Calu3 (cell line): ENCODE results near the gene SLCO6A1. TPM values are rescaled to one million over a fixed set of nuclear protein-coding genes. Genes with fewer than 3 reads are reported as not detected.

Experiments used
- BruUV-seq: library from RNA; stranded (reverse); fragments of 400-500 nt; replicated peaks from 2 replicates; lab custom pipeline; 2021; lab: Mats Ljungman, UMichigan
- CTCF ChIA-PET: fragments of 300-600 bp; sonication (Branson Sonifier 250); formaldehyde crosslinking; loops from one replicate; lab custom pipeline; 2022; ENCODE audit warnings: antibody characterized with exemption; lab: Charles Lee
- DNase-seq: peaks from one replicate; pipeline ENCODE4 v3.0.0; 2022
- H3K27ac Mint-ChIP-seq: one replicate; pipeline ENCODE4 v1.8.0; 2022; ENCODE audit warnings: mixed read lengths; ENCODE audit not compliant: unreplicated experiment
- H3K27me3 Mint-ChIP-seq: one replicate; pipeline ENCODE4 v1.8.0; 2022; ENCODE audit warnings: mixed read lengths; ENCODE audit not compliant: unreplicated experiment
- H3K36me3 Mint-ChIP-seq: one replicate; pipeline ENCODE4 v1.8.0; 2022; ENCODE audit warnings: mild to moderate bottlenecking, moderate library complexity, mixed read lengths; ENCODE audit not compliant: insufficient read depth, unreplicated experiment
- H3K4me1 Mint-ChIP-seq: one replicate; pipeline ENCODE4 v1.8.0; 2022; ENCODE audit warnings: mild to moderate bottlenecking, low read depth, mixed read lengths; ENCODE audit not compliant: unreplicated experiment
- H3K4me3 Mint-ChIP-seq: one replicate; pipeline ENCODE4 v1.8.0; 2022; ENCODE audit warnings: mild to moderate bottlenecking, low read depth, moderate library complexity, mixed read lengths; ENCODE audit not compliant: unreplicated experiment
- H3K9me3 Mint-ChIP-seq: one replicate; pipeline ENCODE4 v1.8.0; 2022; ENCODE audit warnings: low read depth, mixed read lengths; ENCODE audit not compliant: unreplicated experiment
- CTCF ChIP-seq: fragments of 200-600 bp; IDR thresholded peaks from one replicate; pipeline ENCODE4 v1.8.0; 2022; ENCODE audit warnings: antibody characterized with exemption; ENCODE audit not compliant: unreplicated experiment
- intact Hi-C: fragments of 100-400 bp; cut with micrococcal nuclease; formaldehyde crosslinking; loops from one replicate; pipeline ENCODE4 v1.10.0; 2022; ENCODE audit not compliant: unreplicated experiment
- total RNA-seq: library from RNA; stranded (reverse); gene quantifications from 2 replicates; pipeline ENCODE4 v1.2.3, GENCODE V29; 2022

SLCO6A1 gene
- total RNA-seq, 1 experiment from 2014 or later, result not detected

DNA sequence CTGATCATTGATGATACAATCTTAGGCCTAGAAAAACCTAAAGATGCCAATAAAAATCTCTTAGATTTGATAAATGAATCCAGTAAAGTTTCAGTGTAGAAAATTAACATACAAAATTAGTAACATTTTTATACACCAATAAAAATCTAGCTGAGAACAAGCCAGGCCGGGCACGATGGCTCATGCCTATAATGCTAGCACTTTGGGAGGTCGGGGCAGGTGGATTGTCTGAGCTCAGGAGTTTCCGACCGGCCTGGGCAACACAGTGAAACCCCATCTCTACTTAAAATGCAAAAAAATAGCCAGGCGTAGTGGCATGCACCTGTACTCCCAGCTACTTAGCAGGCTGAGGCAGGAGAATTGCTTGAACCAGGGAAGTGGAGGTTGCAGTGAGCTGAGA, 84.4 kb downstream of the SLCO6A1 start:
- Mint-ChIP-seq H3K27ac (no peak overlapping the region), H3K27me3 (no peaks in the 10 kb centered on the region), H3K4me1 (no peaks in the 10 kb centered on the region), H3K9me3 (no peaks in the 10 kb centered on the region), H3K36me3 (no peaks in the 10 kb centered on the region), H3K4me3 (no peak overlapping the region)
- BruUV-seq, result no TSS peak
- CTCF ChIA-PET, result no interaction called here
- no peak for TF ChIP-seq CTCF
- intact Hi-C loops, result no loop called here
- DNase-seq, result no peak

- intact Hi-C loops, result no loop called here
- no TSS peak for BruUV-seq
- TF ChIP-seq CTCF, result no peak
- DNase-seq, result no peak
- no peaks in the 10 kb centered on the region for H3K27me3 Mint-ChIP-seq
- no peaks in the 10 kb centered on the region for H3K36me3 Mint-ChIP-seq
- no peak overlapping the region for H3K4me3 Mint-ChIP-seq
- CTCF ChIA-PET, result no interaction called here
- H3K4me1 Mint-ChIP-seq, result no peaks in the 10 kb centered on the region
- no peak overlapping the region for H3K27ac Mint-ChIP-seq
- H3K9me3 Mint-ChIP-seq, result peaks cover 7% of the 10 kb centered on the region
Measured at GRCh38 chr5:102388235-102388634, 110.6 kb downstream of the SLCO6A1 start.

DNA sequence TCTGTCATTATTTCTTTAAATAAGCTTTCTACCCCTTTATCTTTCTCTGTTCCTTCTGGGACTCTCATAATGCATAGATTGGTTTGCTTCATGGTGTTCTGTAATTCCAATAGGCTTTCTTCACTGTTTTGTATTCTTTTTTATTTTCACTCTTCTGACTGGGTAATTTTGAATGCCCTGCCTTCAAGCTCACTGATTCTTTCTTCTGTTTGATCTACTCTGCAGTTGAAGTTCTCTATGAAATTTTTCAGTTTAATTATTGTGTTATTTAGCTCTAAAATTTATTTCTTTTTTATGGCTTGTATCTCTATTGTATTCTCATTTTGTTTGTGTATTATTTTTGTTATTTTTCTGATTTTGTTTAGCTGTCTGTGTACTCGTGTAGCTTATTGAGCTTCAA, 113.4 kb downstream of the SLCO6A1 start:
- Mint-ChIP-seq H3K4me1 (no peaks in the 10 kb centered on the region), H3K36me3 (no peaks in the 10 kb centered on the region), H3K9me3 (peaks cover 7% of the 10 kb centered on the region), H3K4me3 (no peak overlapping the region), H3K27me3 (no peaks in the 10 kb centered on the region), H3K27ac (no peak overlapping the region)
- DNase-seq, result no peak
- CTCF ChIA-PET, result interaction anchor here (0.6 kb wide), 1 partner anchor 49 kb away, joined by 6 read pairs; no protein-coding TSS in a partner anchor
- intact Hi-C loops, result no loop called here
- BruUV-seq, result no TSS peak
- no peak for TF ChIP-seq CTCF

- Mint-ChIP-seq H3K27ac (no peak overlapping the region), H3K27me3 (no peaks in the 10 kb centered on the region), H3K36me3 (no peaks in the 10 kb centered on the region), H3K4me3 (no peak overlapping the region), H3K4me1 (no peaks in the 10 kb centered on the region), H3K9me3 (peaks cover 1% of the 10 kb centered on the region)
- no peak for TF ChIP-seq CTCF
- intact Hi-C loops, result no loop called here
- no TSS peak for BruUV-seq
- CTCF ChIA-PET, result no interaction called here
- DNase-seq, result no peak
Measured at GRCh38 chr5:102380174-102380573, 118.6 kb downstream of the SLCO6A1 start.
